IMR-90 (cell line): Measurements from ENCODE around the gene CCDC102A.

Experiments used
- BHLHE40 ChIP-seq: fragments of 150-350 bp; IDR thresholded peaks from 2 replicates; pipeline ENCODE4 v1.6.1; 2016; ENCODE audit warnings: mild to moderate bottlenecking, low read depth, low read length
- MAZ ChIP-seq: IDR thresholded peaks from 2 replicates; pipeline ENCODE4 v1.6.1; 2012; ENCODE audit warnings: low read depth, mild to moderate bottlenecking, low read length, improper control_type of control experiment, moderate library complexity, borderline replicate concordance
- POLR2A ChIP-seq: IDR thresholded peaks from 2 replicates; pipeline ENCODE4 v1.6.1; 2012; ENCODE audit warnings: mild to moderate bottlenecking, low read depth, low read length
- RAD21 ChIP-seq: IDR thresholded peaks from 2 replicates; pipeline ENCODE4 v1.6.1; 2012; ENCODE audit warnings: low read length, improper control_type of control experiment
- TF ChIP-seq, protein P1 (sequence below): conservative IDR thresholded peaks from 2 replicates; pipeline ENCODE4 v1.5.1; 2012; ENCODE audit warnings: mild to moderate bottlenecking, low read depth, low read length, improper control_type of control experiment

DNA sequence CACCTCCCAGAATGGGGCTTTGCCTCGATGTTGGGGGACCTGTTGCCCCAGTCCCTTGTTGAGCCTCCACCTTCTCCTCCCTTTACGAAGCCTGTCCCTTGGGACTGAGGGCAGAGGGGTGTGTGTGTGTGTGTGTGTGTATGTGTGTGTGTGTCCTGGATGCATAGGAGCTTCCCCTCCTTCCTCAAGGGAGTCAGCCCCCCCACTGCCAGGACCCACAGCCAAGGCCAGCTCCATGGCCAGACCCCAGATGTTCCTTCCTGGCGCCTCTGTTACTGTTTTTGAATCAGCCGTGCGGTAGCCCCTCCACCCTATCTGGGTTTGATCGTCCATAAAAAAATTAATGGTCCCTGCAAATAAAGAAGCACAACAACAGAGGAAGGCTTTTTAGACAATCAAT lies 32.4 kb downstream of the CCDC102A start:
- TF ChIP-seq, protein P1, sequence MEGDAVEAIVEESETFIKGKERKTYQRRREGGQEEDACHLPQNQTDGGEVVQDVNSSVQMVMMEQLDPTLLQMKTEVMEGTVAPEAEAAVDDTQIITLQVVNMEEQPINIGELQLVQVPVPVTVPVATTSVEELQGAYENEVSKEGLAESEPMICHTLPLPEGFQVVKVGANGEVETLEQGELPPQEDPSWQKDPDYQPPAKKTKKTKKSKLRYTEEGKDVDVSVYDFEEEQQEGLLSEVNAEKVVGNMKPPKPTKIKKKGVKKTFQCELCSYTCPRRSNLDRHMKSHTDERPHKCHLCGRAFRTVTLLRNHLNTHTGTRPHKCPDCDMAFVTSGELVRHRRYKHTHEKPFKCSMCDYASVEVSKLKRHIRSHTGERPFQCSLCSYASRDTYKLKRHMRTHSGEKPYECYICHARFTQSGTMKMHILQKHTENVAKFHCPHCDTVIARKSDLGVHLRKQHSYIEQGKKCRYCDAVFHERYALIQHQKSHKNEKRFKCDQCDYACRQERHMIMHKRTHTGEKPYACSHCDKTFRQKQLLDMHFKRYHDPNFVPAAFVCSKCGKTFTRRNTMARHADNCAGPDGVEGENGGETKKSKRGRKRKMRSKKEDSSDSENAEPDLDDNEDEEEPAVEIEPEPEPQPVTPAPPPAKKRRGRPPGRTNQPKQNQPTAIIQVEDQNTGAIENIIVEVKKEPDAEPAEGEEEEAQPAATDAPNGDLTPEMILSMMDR: no peak
- no peak for TF ChIP-seq POLR2A
- no peak for TF ChIP-seq MAZ
- no peak for TF ChIP-seq BHLHE40
- no peak for TF ChIP-seq RAD21
